Mucosa of descending colon (tissue), 3 donors: ENCODE measurements around the gene KBTBD8. TPM values are rescaled to one million over a fixed set of nuclear protein-coding genes. Genes with fewer than 3 reads are reported as not detected.

Experiments used
- ATAC-seq: fragments of 200-7000 bp; cut with Tn5 transposase; one replicate; pipeline ENCODE4 v1.9.1; 2020; ENCODE audit warnings: mild to moderate bottlenecking, moderate library complexity
- DNase-seq, 3 donors: peaks; one replicate each; pipeline ENCODE4 v3.0.0-alpha.2; 2020
- H3K36me3 ChIP-seq: fragments of 200-600 bp; one replicate; pipeline ENCODE4 v1.8.0; 2021; ENCODE audit warnings: low read depth, mild to moderate bottlenecking
- H3K4me1 ChIP-seq: fragments of 200-600 bp; one replicate; pipeline ENCODE4 v1.8.0; 2021; ENCODE audit warnings: low read depth, mild to moderate bottlenecking
- H3K4me3 ChIP-seq: fragments of 200-600 bp; one replicate; pipeline ENCODE4 v1.8.0; 2021; ENCODE audit warnings: mild to moderate bottlenecking
- H3K9me3 ChIP-seq: fragments of 200-600 bp; one replicate; pipeline ENCODE4 v1.8.0; 2021; ENCODE audit warnings: mild to moderate bottlenecking
- CTCF ChIP-seq: fragments of 200-600 bp; IDR thresholded peaks from one replicate; pipeline ENCODE4 v1.8.0; 2022; ENCODE audit warnings: antibody characterized with exemption, mild to moderate bottlenecking
- intact Hi-C, 2 donors: fragments of 100-400 bp; cut with DNase I in 1 of 2; cut with micrococcal nuclease in 1 of 2; formaldehyde crosslinking; loops; one replicate each; pipeline versions ENCODE4 v1.11.0 to v1.11.1; 2022; cut with DNase I, micrococcal nuclease
- total RNA-seq, 3 donors: library from RNA; stranded (reverse); fragmentation: NEBNext Ultra II Directional in 2 of 3; extraction: Animal tissue kit (Norgen Biotek cat#: 25700) in 2 of 3; gene quantifications; one replicate each; pipeline versions ENCODE4 v1.2.1 to v1.2.4, GENCODE V29; 2021 to 2023
- donor health status: DM: no; HTN: no; CAD: no; lungs with moderate emphysema.
- donor health status: DM: no; HTN: no; CAD: no.
- donor health status: DM: no; HTN: yes; CAD: no.

The KBTBD8 gene
- total RNA-seq, 3 donors from 2014 or later: 1.9 to 2.7 (median 2.5) TPM

- Histone ChIP-seq H3K36me3 (no peaks in the 10 kb centered on the region), H3K4me1 (peaks cover 3% of the 10 kb centered on the region), H3K4me3 (no peak overlapping the region), H3K9me3 (no peaks in the 10 kb centered on the region)
- intact Hi-C loops: no loop called here
- ATAC-seq (no peak), DNase-seq (no peak)
- TF ChIP-seq CTCF: no peak
Observed at GRCh38 chr3:66996696-66997095, 1.4 kb upstream of the KBTBD8 start.

GRCh38 chr3:66997560-66998112 is 471 bp upstream of the KBTBD8 start:
- no peaks in the 10 kb centered on the region for H3K9me3 ChIP-seq
- H3K36me3 ChIP-seq: no peaks in the 10 kb centered on the region
- H3K4me1 ChIP-seq: peaks cover 3% of the 10 kb centered on the region
- peak overlapping the region; percentile 83 for H3K4me3 ChIP-seq
- no peak for TF ChIP-seq CTCF
- intact Hi-C loops: no loop called here
- DNase-seq (peak in 1 of 3 donors; percentile 23), ATAC-seq (no peak)

GRCh38 chr3:66998904-66999235 is 763 bp downstream of the KBTBD8 start:
- Histone ChIP-seq H3K9me3 (no peaks in the 10 kb centered on the region), H3K4me1 (peaks cover 3% of the 10 kb centered on the region), H3K36me3 (no peaks in the 10 kb centered on the region), H3K4me3 (peak overlapping the region; percentile 83)
- intact Hi-C loops: no loop called here
- TF ChIP-seq CTCF: no peak
- ATAC-seq (no peak), DNase-seq (no peak)

GRCh38 chr3:67000009-67000408 is 1.9 kb downstream of the KBTBD8 start:
- Histone ChIP-seq H3K4me3 (no peak overlapping the region), H3K9me3 (no peaks in the 10 kb centered on the region), H3K4me1 (peaks cover 3% of the 10 kb centered on the region), H3K36me3 (no peaks in the 10 kb centered on the region)
- no peak for ATAC-seq
- no peak for DNase-seq
- TF ChIP-seq CTCF: no peak
- intact Hi-C loops: no loop called here

- Histone ChIP-seq H3K36me3 (no peaks in the 10 kb centered on the region), H3K4me1 (peaks cover 3% of the 10 kb centered on the region), H3K4me3 (no peak overlapping the region), H3K9me3 (no peaks in the 10 kb centered on the region)
- TF ChIP-seq CTCF: no peak
- ATAC-seq: no peak
- intact Hi-C loops: no loop called here
- DNase-seq: no peak
Observed at GRCh38 chr3:67001086-67001861, 3.2 kb downstream of the KBTBD8 start.
